ENCODE results near the gene OR6C68.

The OR6C68 gene

DNA sequence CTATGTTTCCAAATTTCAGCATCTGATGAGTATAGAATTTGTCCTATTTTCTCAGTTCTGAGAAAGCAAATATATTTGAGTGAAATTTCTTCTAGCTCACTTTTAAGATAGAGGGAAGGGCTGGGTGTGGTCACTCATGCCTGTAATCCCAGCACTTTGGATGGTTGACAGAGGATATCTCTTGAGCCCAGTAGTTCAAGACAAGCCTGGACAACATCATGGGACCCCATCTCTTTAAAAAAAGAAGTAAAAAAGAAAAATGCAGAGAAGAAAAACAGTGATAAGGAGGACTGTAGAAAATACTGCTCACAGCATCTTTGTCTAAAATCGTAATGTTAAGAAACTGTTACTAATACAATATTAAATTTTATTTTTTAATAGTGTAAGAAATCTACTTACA, 19.9 kb upstream of the OR6C68 start:
- TF ChIP-seq, protein P1, sequence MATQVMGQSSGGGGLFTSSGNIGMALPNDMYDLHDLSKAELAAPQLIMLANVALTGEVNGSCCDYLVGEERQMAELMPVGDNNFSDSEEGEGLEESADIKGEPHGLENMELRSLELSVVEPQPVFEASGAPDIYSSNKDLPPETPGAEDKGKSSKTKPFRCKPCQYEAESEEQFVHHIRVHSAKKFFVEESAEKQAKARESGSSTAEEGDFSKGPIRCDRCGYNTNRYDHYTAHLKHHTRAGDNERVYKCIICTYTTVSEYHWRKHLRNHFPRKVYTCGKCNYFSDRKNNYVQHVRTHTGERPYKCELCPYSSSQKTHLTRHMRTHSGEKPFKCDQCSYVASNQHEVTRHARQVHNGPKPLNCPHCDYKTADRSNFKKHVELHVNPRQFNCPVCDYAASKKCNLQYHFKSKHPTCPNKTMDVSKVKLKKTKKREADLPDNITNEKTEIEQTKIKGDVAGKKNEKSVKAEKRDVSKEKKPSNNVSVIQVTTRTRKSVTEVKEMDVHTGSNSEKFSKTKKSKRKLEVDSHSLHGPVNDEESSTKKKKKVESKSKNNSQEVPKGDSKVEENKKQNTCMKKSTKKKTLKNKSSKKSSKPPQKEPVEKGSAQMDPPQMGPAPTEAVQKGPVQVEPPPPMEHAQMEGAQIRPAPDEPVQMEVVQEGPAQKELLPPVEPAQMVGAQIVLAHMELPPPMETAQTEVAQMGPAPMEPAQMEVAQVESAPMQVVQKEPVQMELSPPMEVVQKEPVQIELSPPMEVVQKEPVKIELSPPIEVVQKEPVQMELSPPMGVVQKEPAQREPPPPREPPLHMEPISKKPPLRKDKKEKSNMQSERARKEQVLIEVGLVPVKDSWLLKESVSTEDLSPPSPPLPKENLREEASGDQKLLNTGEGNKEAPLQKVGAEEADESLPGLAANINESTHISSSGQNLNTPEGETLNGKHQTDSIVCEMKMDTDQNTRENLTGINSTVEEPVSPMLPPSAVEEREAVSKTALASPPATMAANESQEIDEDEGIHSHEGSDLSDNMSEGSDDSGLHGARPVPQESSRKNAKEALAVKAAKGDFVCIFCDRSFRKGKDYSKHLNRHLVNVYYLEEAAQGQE (IDR thresholded peaks at IDR 0.05; ENCODE audit: insufficient read depth in 1 of 2, low read depth in 2 of 2, low read length in 2 of 2): no peak
- TF ChIP-seq FOXP2 (optimal IDR thresholded peaks at IDR 0.05; ENCODE audit: borderline replicate concordance, extremely low read depth, extremely low read length, insufficient read depth) (no peak), SIN3A (IDR thresholded peaks at IDR 0.05; ENCODE audit: borderline replicate concordance, insufficient read depth, low read length) (no peak), POLR2AphosphoS5 (IDR thresholded peaks at IDR 0.05; ENCODE audit: low read depth, low read length) (no peak), TAF1 (IDR thresholded peaks at IDR 0.05; ENCODE audit: borderline replicate concordance, insufficient read depth, low read length) (no peak)

- TF ChIP-seq POLR2AphosphoS5 (IDR thresholded peaks at IDR 0.05; ENCODE audit: low read depth, low read length): no peak
- no peak for TF ChIP-seq TAF1 (IDR thresholded peaks at IDR 0.05; ENCODE audit: borderline replicate concordance, insufficient read depth, low read length)
Measured at GRCh38 chr12:55495490-55495889, 3.3 kb downstream of the OR6C68 start.

DNA sequence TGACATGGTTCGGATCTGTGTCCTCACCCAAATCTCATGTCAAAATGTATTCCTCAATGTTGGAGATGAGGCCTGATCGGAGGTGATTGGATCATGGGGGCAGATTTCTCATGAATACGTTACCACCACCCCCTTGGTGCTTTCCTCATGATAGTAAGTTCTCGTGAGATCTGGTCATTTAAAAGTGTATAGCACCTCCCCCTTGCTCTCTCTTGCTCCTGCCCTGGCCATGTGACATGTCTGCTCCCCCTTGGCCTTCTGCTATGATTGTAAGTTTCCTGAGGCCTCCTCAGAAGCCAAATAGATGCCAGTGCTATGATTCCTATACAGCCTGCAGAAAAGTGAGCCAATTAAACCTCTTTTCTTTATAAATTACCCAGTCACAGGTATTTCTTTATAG, 7.1 kb downstream of the OR6C68 start:
- TF ChIP-seq FOXP2 (optimal IDR thresholded peaks at IDR 0.05; ENCODE audit: borderline replicate concordance, extremely low read depth, extremely low read length, insufficient read depth) (no peak), SIN3A (IDR thresholded peaks at IDR 0.05; ENCODE audit: borderline replicate concordance, insufficient read depth, low read length) (no peak), POLR2AphosphoS5 (IDR thresholded peaks at IDR 0.05; ENCODE audit: low read depth, low read length) (no peak), TAF1 (IDR thresholded peaks at IDR 0.05; ENCODE audit: borderline replicate concordance, insufficient read depth, low read length) (no peak)
- TF ChIP-seq, protein P1 (IDR thresholded peaks at IDR 0.05; ENCODE audit: insufficient read depth in 1 of 2, low read depth in 2 of 2, low read length in 2 of 2): no peak

- TF ChIP-seq SIN3A (IDR thresholded peaks at IDR 0.05; ENCODE audit: borderline replicate concordance, insufficient read depth, low read length): no peak
- TF ChIP-seq, protein P1 (IDR thresholded peaks at IDR 0.05; ENCODE audit: insufficient read depth in 1 of 2, low read depth in 2 of 2, low read length in 2 of 2): no peak
- TF ChIP-seq POLR2AphosphoS5 (IDR thresholded peaks at IDR 0.05; ENCODE audit: low read depth, low read length): no peak
- no peak for TF ChIP-seq TAF1 (IDR thresholded peaks at IDR 0.05; ENCODE audit: borderline replicate concordance, insufficient read depth, low read length)
- TF ChIP-seq FOXP2 (optimal IDR thresholded peaks at IDR 0.05; ENCODE audit: borderline replicate concordance, extremely low read depth, extremely low read length, insufficient read depth): no peak
Measured at GRCh38 chr12:55499810-55500252, 7.7 kb downstream of the OR6C68 start.

GRCh38 chr12:55501601-55502000, 9.4 kb downstream of the OR6C68 start:
- TF ChIP-seq POLR2AphosphoS5 (IDR thresholded peaks at IDR 0.05; ENCODE audit: low read depth, low read length) (no peak), SIN3A (IDR thresholded peaks at IDR 0.05; ENCODE audit: borderline replicate concordance, insufficient read depth, low read length) (no peak), TAF1 (IDR thresholded peaks at IDR 0.05; ENCODE audit: borderline replicate concordance, insufficient read depth, low read length) (no peak), FOXP2 (optimal IDR thresholded peaks at IDR 0.05; ENCODE audit: borderline replicate concordance, extremely low read depth, extremely low read length, insufficient read depth) (no peak)
- TF ChIP-seq, protein P1 (IDR thresholded peaks at IDR 0.05; ENCODE audit: insufficient read depth in 1 of 2, low read depth in 2 of 2, low read length in 2 of 2): no peak
